Naive thymus-derived CD4-positive, alpha-beta T cell (primary cell): ENCODE measurements around the gene SNAPC5. TPM values are rescaled to one million over a fixed set of nuclear protein-coding genes. Genes with fewer than 3 reads are reported as not detected.

ENCODE experiments used
- ATAC-seq: fragments of 150-1000 bp; cut with Tn5 transposase; 2 replicates; pipeline ENCODE4 v1.10.0; 2021; ENCODE audit warnings: mild to moderate bottlenecking, moderate library complexity
- CTCF ChIA-PET: fragments of 350-600 bp; sonication (Branson Sonifier 250); formaldehyde crosslinking; loops from one replicate; lab custom pipeline; 2021; ENCODE audit warnings: antibody characterized with exemption; lab: Charles Lee
- POLR2A ChIA-PET: fragments of 350-600 bp; sonication (Branson Sonifier 250); formaldehyde crosslinking; loops from one replicate; lab custom pipeline; 2021; ENCODE audit warnings: antibody characterized with exemption, inconsistent platforms; lab: Charles Lee
- DNase-seq, 9 donors: peaks; one replicate each; pipeline versions ENCODE4 v3.0.0 to v3.0.0-alpha.2; 2020 to 2022; ENCODE audit warnings: mixed read lengths in 1 of 9
- H3K27ac ChIP-seq: one replicate; pipeline ENCODE4 v1.7.0; 2013; ENCODE audit warnings: mild to moderate bottlenecking, low read depth, low read length, moderate library complexity
- H3K27me3 ChIP-seq, 2 donors: one replicate each; pipeline ENCODE4 v1.7.0; 2013; ENCODE audit warnings: low read length in 2 of 2, mild to moderate bottlenecking in 2 of 2, moderate library complexity in 2 of 2; ENCODE audit not compliant: control insufficient read depth in 2 of 2, insufficient read depth in 2 of 2
- H3K36me3 ChIP-seq, 3 experiments: 1 replicate in 2 of 3; 2 replicates in 1 of 3; pipeline ENCODE4 v1.7.0; 2013; ENCODE audit warnings: low read length in 3 of 3, mild to moderate bottlenecking in 3 of 3, moderate library complexity in 1 of 3; ENCODE audit not compliant: insufficient read depth in 3 of 3, control insufficient read depth in 2 of 3
- H3K4me1 ChIP-seq, 2 donors: one replicate each; pipeline ENCODE4 v1.7.0; 2013; ENCODE audit warnings: low read length in 2 of 2, mild to moderate bottlenecking in 2 of 2, moderate library complexity in 1 of 2; ENCODE audit not compliant: control insufficient read depth in 2 of 2, insufficient read depth in 2 of 2
- H3K4me3 ChIP-seq: 2 replicates; pipeline ENCODE4 v1.7.0; 2013; ENCODE audit warnings: mild to moderate bottlenecking, low read length
- H3K9me3 ChIP-seq, 3 experiments: 1 replicate in 2 of 3; 2 replicates in 1 of 3; pipeline ENCODE4 v1.7.0; 2013; ENCODE audit warnings: low read length in 3 of 3; ENCODE audit not compliant: control insufficient read depth in 2 of 3
- H3K27ac Mint-ChIP-seq, 9 donors: one replicate each; pipeline ENCODE4 v1.8.0; 2020 to 2022; ENCODE audit warnings: mixed read lengths in 9 of 9, mild to moderate bottlenecking in 8 of 9, moderate library complexity in 5 of 9, inconsistent platforms in 2 of 9
- H3K27me3 Mint-ChIP-seq, 5 donors: one replicate each; pipeline ENCODE4 v1.8.0; 2021 to 2022; ENCODE audit warnings: mixed read lengths in 5 of 5, mild to moderate bottlenecking in 1 of 5
- H3K36me3 Mint-ChIP-seq, 5 donors: one replicate each; pipeline ENCODE4 v1.8.0; 2020 to 2022; ENCODE audit warnings: mixed read lengths in 5 of 5, mild to moderate bottlenecking in 3 of 5, inconsistent platforms in 1 of 5
- H3K4me1 Mint-ChIP-seq, 7 donors: one replicate each; pipeline ENCODE4 v1.8.0; 2020 to 2022; ENCODE audit warnings: mixed read lengths in 7 of 7, mild to moderate bottlenecking in 3 of 7, inconsistent platforms in 1 of 7
- H3K4me3 Mint-ChIP-seq, 10 donors: one replicate each; pipeline ENCODE4 v1.8.0; 2020 to 2022; ENCODE audit warnings: mild to moderate bottlenecking in 10 of 10, mixed read lengths in 10 of 10, moderate library complexity in 6 of 10, inconsistent platforms in 2 of 10
- H3K9me3 Mint-ChIP-seq, 11 donors: one replicate each; pipeline ENCODE4 v1.8.0; 2020 to 2022; ENCODE audit warnings: mixed read lengths in 11 of 11, mild to moderate bottlenecking in 4 of 11, inconsistent platforms in 1 of 11, moderate library complexity in 1 of 11
- intact Hi-C, 2 donors: fragments of 100-400 bp; cut with micrococcal nuclease; formaldehyde crosslinking; loops; one replicate each; pipeline ENCODE4 v1.15.1; 2023
- polyA plus RNA-seq, 2 donors: library from polyadenylated mRNA; unstranded; fragments of 300-500 nt; fragmentation: Illumina TruSeq; gene quantifications; one replicate each; pipeline ENCODE4 v1.2.3, GENCODE V29; 2021
- total RNA-seq, 6 experiments: library from RNA in 5 of 6; stranded (reverse) in 5 of 6; gene quantifications; 1 replicate in 5 of 6; 2 replicates in 1 of 6; pipeline ENCODE4 v1.2.3 and lab custom pipeline; 2021 to 2026

Gene SNAPC5
- total and polyA plus RNA-seq, 7 experiments from 2014 or later: 20.4 to 77.6 (median 34.8) TPM

DNA sequence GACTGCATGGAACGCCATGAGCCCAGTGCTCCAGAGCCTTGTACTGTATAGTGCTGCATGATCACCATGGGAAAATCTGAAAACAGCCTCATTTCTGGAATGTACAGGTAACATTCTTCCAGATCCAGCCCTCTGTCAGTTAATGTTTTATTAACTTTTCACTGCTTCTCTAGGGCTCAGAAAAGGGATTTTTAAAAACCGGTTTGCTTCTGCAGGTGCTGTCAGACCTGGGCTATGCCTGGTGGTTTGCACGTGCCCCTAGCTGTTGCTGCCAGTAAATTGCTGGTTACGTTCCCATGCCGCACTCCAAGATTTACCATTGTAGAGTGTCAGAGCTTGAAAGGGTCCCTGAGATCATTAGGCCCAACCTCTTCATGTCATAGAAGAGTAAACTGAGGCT, 9.0 kb downstream of the SNAPC5 start:
- no peak overlapping the region for H3K4me3 Mint-ChIP-seq
- H3K27ac Mint-ChIP-seq: no peak overlapping the region
- Histone ChIP-seq H3K36me3 (peaks cover 4 to 90% (median 27%) of the 10 kb centered on the region in 3 experiments), H3K4me1 (no peaks in the 10 kb centered on the region), H3K27me3 (no peaks in the 10 kb centered on the region), H3K9me3 (no peaks in the 10 kb centered on the region), H3K4me3 (no peak overlapping the region), H3K27ac (no peak overlapping the region)
- ChIA-PET POLR2A (interaction anchor here (1.3 kb wide), 1 partner anchor 9 kb away, joined by 5 read pairs; the partner anchor contains the start of gene SNAPC5), CTCF (no interaction called here)
- no peaks in the 10 kb centered on the region for H3K9me3 Mint-ChIP-seq
- H3K4me1 Mint-ChIP-seq: peaks cover 0 to 19% (median 9%) of the 10 kb centered on the region in 7 donors
- peaks cover 0 to 41% (median 5%) of the 10 kb centered on the region in 5 donors for H3K36me3 Mint-ChIP-seq
- no peaks in the 10 kb centered on the region for H3K27me3 Mint-ChIP-seq
- DNase-seq (no peak), ATAC-seq (no peak)
- intact Hi-C loops: no loop called here

- Mint-ChIP-seq H3K9me3 (no peaks in the 10 kb centered on the region), H3K27me3 (no peaks in the 10 kb centered on the region), H3K36me3 (peaks cover 8 to 42% (median 13%) of the 10 kb centered on the region in 5 donors), H3K4me3 (no peak overlapping the region), H3K4me1 (peaks cover 0 to 24% (median 8%) of the 10 kb centered on the region in 7 donors), H3K27ac (peak overlapping the region in 4 of 9 donors; percentile 14 to 65 (median 26))
- Histone ChIP-seq H3K27me3 (no peaks in the 10 kb centered on the region), H3K27ac (no peak overlapping the region), H3K4me1 (no peaks in the 10 kb centered on the region), H3K9me3 (no peaks in the 10 kb centered on the region), H3K36me3 (peaks cover 1 to 91% (median 17%) of the 10 kb centered on the region in 3 experiments), H3K4me3 (no peak overlapping the region)
- POLR2A ChIA-PET: interaction anchor here (0.6 kb wide), 1 partner anchor 74 kb away, joined by 7 read pairs; no protein-coding TSS in a partner anchor
- intact Hi-C loops: no loop called here
- ATAC-seq (no peak), DNase-seq (no peak)
- CTCF ChIA-PET: no interaction called here
Observed at GRCh38 chr15:66486887-66487286, 10.7 kb downstream of the SNAPC5 start.

GRCh38 chr15:66484539-66485112, 12.9 kb downstream of the SNAPC5 start:
- H3K4me1 ChIP-seq: no peaks in the 10 kb centered on the region
- no peak overlapping the region for H3K4me3 Mint-ChIP-seq
- ChIA-PET POLR2A (no interaction called here), CTCF (interaction anchor here (0.7 to 1.8 kb wide), 2 partner anchors 14 to 71 kb away, joined by 3 to 6 read pairs; no protein-coding TSS in a partner anchor)
- ATAC-seq: no peak
- no peaks in the 10 kb centered on the region for H3K27me3 ChIP-seq
- no peaks in the 10 kb centered on the region for H3K27me3 Mint-ChIP-seq
- no peak for DNase-seq
- H3K4me3 ChIP-seq: no peak overlapping the region
- no peaks in the 10 kb centered on the region for H3K9me3 Mint-ChIP-seq
- H3K27ac ChIP-seq: no peak overlapping the region
- H3K4me1 Mint-ChIP-seq: peaks cover 0 to 20% (median 8%) of the 10 kb centered on the region in 7 donors
- peaks cover 0 to 85% (median 11%) of the 10 kb centered on the region in 3 experiments for H3K36me3 ChIP-seq
- H3K27ac Mint-ChIP-seq: peak overlapping the region in 7 of 9 donors; percentile 8 to 90 (median 54)
- intact Hi-C loops: no loop called here
- H3K36me3 Mint-ChIP-seq: peaks cover 8 to 46% (median 27%) of the 10 kb centered on the region in 5 donors
- no peaks in the 10 kb centered on the region for H3K9me3 ChIP-seq

DNA sequence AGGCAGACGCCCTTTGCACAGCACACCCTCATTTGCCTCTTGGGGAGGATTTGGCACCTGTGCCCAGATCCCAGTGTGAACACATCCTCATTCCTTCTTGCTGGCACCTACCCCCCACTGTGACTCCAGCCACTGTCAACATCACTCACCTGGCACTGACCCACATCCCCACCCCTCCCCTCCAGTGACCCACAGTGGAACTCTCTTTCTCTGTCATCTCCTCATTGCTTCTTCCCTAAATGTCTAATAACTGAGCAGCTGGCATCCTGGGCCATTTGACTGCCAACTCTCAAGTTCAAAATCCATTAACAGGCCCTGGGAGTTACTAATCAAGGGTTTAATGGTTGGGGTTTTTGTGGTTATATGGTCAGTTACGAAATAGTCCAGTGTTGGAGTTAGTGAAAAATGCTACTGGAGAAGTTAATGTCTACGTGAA, 14.4 kb downstream of the SNAPC5 start:
- CTCF ChIA-PET: no interaction called here
- H3K4me1 ChIP-seq: no peaks in the 10 kb centered on the region
- no peaks in the 10 kb centered on the region for H3K9me3 Mint-ChIP-seq
- DNase-seq: no peak
- no peak overlapping the region for H3K4me3 ChIP-seq
- no peak for ATAC-seq
- H3K27me3 Mint-ChIP-seq: no peaks in the 10 kb centered on the region
- intact Hi-C loops: no loop called here
- H3K27me3 ChIP-seq: no peaks in the 10 kb centered on the region
- peaks cover 0 to 71% (median 11%) of the 10 kb centered on the region in 3 experiments for H3K36me3 ChIP-seq
- H3K4me1 Mint-ChIP-seq: peaks cover 0 to 18% (median 7%) of the 10 kb centered on the region in 7 donors
- no peak overlapping the region for H3K27ac ChIP-seq
- peak overlapping the region in 5 of 9 donors; percentile 24 to 64 (median 55) for H3K27ac Mint-ChIP-seq
- H3K36me3 Mint-ChIP-seq: peaks cover 8 to 43% (median 27%) of the 10 kb centered on the region in 5 donors
- POLR2A ChIA-PET: interaction anchor here (0.7 kb wide), 1 partner anchor 25 kb away, joined by 3 read pairs; no protein-coding TSS in a partner anchor
- no peaks in the 10 kb centered on the region for H3K9me3 ChIP-seq
- H3K4me3 Mint-ChIP-seq: no peak overlapping the region

DNA sequence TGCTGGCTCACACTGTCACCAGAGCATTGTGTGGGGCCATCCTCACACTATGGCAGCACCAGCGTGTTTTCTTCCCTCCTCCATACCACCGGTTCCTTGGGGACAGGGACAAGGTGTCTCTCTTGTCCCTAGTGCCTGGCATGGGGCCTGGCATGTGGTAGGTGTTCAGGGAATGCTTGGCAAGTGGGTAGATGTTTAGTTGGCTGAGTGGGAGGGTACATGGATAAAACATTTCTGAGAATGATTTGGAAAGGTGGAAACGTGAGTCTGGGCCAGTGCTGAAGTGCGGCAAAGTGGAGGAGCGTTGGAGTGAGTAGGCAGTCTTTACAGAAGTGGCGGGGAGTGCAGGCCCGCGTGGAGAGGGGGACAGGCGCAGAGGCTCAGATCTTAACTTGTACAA, 15.0 kb downstream of the SNAPC5 start:
- DNase-seq: no peak
- no peaks in the 10 kb centered on the region for H3K9me3 Mint-ChIP-seq
- no peak for ATAC-seq
- peaks cover 0 to 15% (median 7%) of the 10 kb centered on the region in 7 donors for H3K4me1 Mint-ChIP-seq
- no peak overlapping the region for H3K4me3 Mint-ChIP-seq
- ChIA-PET POLR2A (interaction anchor here (0.9 kb wide), 1 partner anchor 15 kb away, joined by 3 read pairs; the partner anchor contains the start of gene SNAPC5), CTCF (no interaction called here)
- H3K9me3 ChIP-seq: no peaks in the 10 kb centered on the region
- intact Hi-C loops: no loop called here
- H3K36me3 ChIP-seq: peaks cover 0 to 65% (median 10%) of the 10 kb centered on the region in 3 experiments
- H3K4me1 ChIP-seq: no peaks in the 10 kb centered on the region
- peaks cover 8 to 39% (median 27%) of the 10 kb centered on the region in 5 donors for H3K36me3 Mint-ChIP-seq
- peak overlapping the region in 6 of 9 donors; percentile 12 to 79 (median 47) for H3K27ac Mint-ChIP-seq
- H3K27me3 ChIP-seq: no peaks in the 10 kb centered on the region
- H3K4me3 ChIP-seq: no peak overlapping the region
- H3K27ac ChIP-seq: no peak overlapping the region
- no peaks in the 10 kb centered on the region for H3K27me3 Mint-ChIP-seq

DNA sequence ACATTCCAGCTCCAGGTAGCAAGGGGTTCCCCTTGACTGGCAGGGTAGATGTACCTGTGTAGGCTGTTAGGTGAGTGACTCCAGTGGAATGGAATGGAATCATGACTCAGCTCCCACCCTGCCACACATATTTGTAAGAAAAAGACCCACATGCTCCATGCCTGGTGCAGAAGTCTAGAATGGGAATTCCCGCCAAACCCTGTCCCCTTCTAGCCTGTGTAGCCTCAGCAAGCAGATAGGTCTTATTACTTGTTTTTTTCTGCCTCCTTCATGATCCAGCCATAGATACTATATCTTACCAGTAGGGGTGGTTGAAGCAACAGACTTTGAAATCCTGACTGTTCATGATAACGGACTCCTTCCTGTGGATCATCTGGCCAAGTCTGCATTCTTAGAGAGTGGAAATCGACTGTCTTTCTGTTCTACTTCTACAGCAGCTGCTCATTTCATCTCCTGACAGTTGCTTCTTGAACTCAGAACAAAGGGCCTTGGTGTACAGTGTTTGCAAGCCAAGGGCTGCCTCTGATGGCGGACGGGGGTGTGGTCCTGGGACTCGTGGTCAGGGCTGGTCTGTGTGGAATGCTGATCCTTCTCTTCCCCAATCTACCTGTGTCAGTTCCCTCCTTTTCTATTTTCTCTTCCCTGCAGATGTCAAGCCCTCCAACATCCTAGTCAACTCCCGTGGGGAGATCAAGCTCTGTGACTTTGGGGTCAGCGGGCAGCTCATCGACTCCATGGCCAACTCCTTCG, 16.3 kb downstream of the SNAPC5 start:
- Histone ChIP-seq H3K27me3 (no peaks in the 10 kb centered on the region), H3K36me3 (peaks cover 0 to 52% (median 0%) of the 10 kb centered on the region in 3 experiments), H3K9me3 (no peaks in the 10 kb centered on the region), H3K27ac (no peak overlapping the region), H3K4me3 (no peak overlapping the region), H3K4me1 (no peaks in the 10 kb centered on the region)
- no peak for ATAC-seq
- Mint-ChIP-seq H3K4me1 (peaks cover 3 to 19% (median 10%) of the 10 kb centered on the region in 7 donors), H3K27ac (peak overlapping the region in 7 of 9 donors; percentile 4 to 74 (median 34)), H3K9me3 (no peaks in the 10 kb centered on the region), H3K27me3 (no peaks in the 10 kb centered on the region), H3K36me3 (peaks cover 8 to 39% (median 29%) of the 10 kb centered on the region in 5 donors), H3K4me3 (no peak overlapping the region)
- POLR2A ChIA-PET: no interaction called here
- CTCF ChIA-PET: no interaction called here
- intact Hi-C loops: no loop called here
- no peak for DNase-seq
